A549 (cell line): ENCODE data around the gene SEMA3C.

Experiments
- FOSB ChIP-seq: fragments of 250-450 bp; sonication (Bioruptor Pico); IDR thresholded peaks from 2 replicates; pipeline ENCODE4 v1.5.0; 2020; ENCODE audit warnings: mild to moderate bottlenecking, moderate library complexity
- TF ChIP-seq, protein P1 (sequence below): fragments of >200 bp; sonication (Bioruptor Twin); formaldehyde crosslinking; IDR thresholded peaks from 3 replicates; pipeline ENCODE4 v1.5.1; 2016

DNA sequence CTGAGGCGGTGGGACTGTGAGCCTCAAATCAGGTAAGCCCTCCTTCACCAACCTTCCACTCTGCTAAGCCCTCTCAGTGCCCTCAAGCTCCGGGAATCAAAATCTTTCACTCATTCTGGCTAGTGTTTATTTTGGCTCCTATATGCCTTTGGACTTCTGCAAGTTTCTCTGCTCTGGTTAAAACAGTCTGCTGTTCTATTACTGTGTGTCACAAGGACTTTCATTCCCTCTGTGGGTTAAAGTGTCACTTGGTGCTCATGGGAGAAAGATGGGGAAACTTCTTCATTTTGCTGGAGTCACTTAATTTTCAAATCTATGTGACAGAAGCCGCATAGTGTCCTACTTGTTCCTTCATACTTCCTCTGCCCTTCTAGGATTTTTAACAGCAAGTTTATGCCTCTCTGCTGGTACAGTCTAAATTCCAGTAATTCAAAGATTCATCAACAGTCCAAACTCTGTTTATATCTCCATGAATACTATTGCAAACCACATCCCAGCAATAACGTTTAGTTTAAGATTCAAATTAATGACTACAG is 219.1 kb downstream of the SEMA3C start:
- TF ChIP-seq, protein P1, sequence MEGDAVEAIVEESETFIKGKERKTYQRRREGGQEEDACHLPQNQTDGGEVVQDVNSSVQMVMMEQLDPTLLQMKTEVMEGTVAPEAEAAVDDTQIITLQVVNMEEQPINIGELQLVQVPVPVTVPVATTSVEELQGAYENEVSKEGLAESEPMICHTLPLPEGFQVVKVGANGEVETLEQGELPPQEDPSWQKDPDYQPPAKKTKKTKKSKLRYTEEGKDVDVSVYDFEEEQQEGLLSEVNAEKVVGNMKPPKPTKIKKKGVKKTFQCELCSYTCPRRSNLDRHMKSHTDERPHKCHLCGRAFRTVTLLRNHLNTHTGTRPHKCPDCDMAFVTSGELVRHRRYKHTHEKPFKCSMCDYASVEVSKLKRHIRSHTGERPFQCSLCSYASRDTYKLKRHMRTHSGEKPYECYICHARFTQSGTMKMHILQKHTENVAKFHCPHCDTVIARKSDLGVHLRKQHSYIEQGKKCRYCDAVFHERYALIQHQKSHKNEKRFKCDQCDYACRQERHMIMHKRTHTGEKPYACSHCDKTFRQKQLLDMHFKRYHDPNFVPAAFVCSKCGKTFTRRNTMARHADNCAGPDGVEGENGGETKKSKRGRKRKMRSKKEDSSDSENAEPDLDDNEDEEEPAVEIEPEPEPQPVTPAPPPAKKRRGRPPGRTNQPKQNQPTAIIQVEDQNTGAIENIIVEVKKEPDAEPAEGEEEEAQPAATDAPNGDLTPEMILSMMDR, result no peak
- TF ChIP-seq FOSB (CRISPR knock-in tag), result no peak
